Motor neuron (in vitro differentiated cells): ENCODE data around the gene CTNND1. TPM values are rescaled to one million over a fixed set of nuclear protein-coding genes. Genes with fewer than 3 reads are reported as not detected.
A peak's percentile ranks its signal among the peaks of the same experiment; 100 is the strongest.

Source experiments
- ATAC-seq, 8 experiments: fragments of 200-7000 bp; cut with Tn5 transposase; replicated peaks in 6 of 8; 2 replicates each; pipeline ENCODE4 v1.8.0; 2021; ENCODE audit warnings: mild to moderate bottlenecking in 8 of 8, moderate library complexity in 8 of 8
- H3K27ac ChIP-seq, 2 donors: fragments of 250-450 bp; sonication (Bioruptor Pico); 2 replicates each; pipeline ENCODE4 v1.9.0; 2021; ENCODE audit warnings: antibody characterized with exemption in 2 of 2, mild to moderate bottlenecking in 2 of 2, moderate library complexity in 1 of 2
- H3K4me1 ChIP-seq, 2 donors: fragments of 250-450 bp; sonication (Bioruptor Pico); replicated peaks in 1 of 2; 2 replicates each; pipeline ENCODE4 v1.6.1; 2021; ENCODE audit warnings: antibody characterized with exemption in 2 of 2, mild to moderate bottlenecking in 2 of 2, moderate library complexity in 1 of 2
- H3K4me3 ChIP-seq, 5 donors: fragments of 250-450 bp; sonication (Bioruptor Pico); 2 replicates each; pipeline ENCODE4 v1.9.0; 2021; ENCODE audit warnings: antibody characterized with exemption in 5 of 5, mild to moderate bottlenecking in 5 of 5, moderate library complexity in 4 of 5
- WGBS, 10 experiments: fragments of 450-650 bp; shearing (Covaris generic); methylation state at CpG; one replicate each; pipeline ENCODE4 v1.0.0; 2022; 5-methylcytosine and 5-hydroxymethylcytosine counted together
- in situ Hi-C, 9 experiments: fragments of 400-800 bp; cut with MboI; loops; one replicate each; pipeline ENCODE4 v1.15.0; 2021; ENCODE audit warnings: low sequenced_read_pairs in 9 of 9, low pct_unique_long_range_greater_than_20kb in 2 of 9; ENCODE audit not compliant: unreplicated experiment in 9 of 9
- total RNA-seq, 8 experiments: library from RNA; unstranded; fragments of 300-600 nt; gene quantifications; 2 replicates each; pipeline versions ENCODE4 v1.2.3 to v1.2.4, GENCODE V29; 2022

Gene CTNND1
- total RNA-seq, 8 experiments from 2014 or later, result 59.5 to 166 (median 86.1) TPM

DNA sequence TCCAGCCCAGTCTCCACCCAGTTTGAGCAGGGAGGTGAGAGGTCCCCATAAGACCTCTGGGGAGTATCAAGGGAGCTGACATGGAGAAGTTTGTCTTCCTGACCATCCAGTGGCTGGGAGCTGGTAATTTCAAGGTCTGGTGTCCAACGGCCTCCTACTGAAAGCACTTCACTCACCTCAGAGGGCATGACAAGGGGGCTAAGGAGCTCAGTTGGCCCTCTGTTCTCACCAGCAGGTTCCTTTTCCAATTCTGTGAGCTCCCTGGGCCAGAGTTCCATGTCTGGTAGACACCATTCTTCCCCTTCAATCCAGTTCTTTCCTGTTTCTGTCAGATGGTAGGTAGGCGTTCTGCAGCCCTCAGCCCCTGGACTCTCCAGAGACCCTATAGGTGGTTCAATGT lies 17.2 kb upstream of the CTNND1 start:
- Histone ChIP-seq H3K4me3 (no peak overlapping the region), H3K4me1 (peaks cover 10 to 12% of the 10 kb centered on the region in 2 donors), H3K27ac (no peak overlapping the region)
- ATAC-seq, result no peak
- in situ Hi-C loops, result no loop called here
- WGBS, 10 experiments, result 80 to 100% (median 86%) methylated on average over 1 to 2 of the region's 2 CpGs; no CpG with 5 or more reads in 5 of the 10 experiments

DNA sequence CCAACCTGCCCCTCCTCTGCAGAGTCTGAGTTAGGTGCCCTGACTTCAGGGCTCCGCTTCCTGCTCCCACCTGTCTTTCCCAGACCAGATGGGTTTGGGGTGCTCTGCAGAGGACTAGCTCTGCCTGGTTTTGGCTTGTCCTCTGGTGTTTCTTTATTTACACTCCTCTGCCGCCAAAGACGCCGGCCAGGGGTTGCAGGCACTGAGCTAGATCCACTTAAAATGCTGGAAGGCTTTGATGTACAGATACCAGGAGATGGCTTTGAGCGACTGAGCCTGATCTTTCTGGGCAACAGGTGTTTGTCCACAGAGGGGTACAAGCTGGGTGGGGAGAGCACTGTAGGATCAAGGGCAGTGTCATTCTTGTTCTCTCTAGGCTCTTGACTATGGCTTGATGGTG lies 16.4 kb upstream of the CTNND1 start:
- no peak for ATAC-seq
- Histone ChIP-seq H3K27ac (no peak overlapping the region), H3K4me1 (peaks cover 10 to 12% of the 10 kb centered on the region in 2 donors), H3K4me3 (no peak overlapping the region)
- 94 to 100% (median 94%) methylated on average over 2 to 3 of the region's 5 CpGs; no CpG with 5 or more reads in 7 of the 10 experiments for WGBS, 10 experiments
- in situ Hi-C loops, result no loop called here

DNA sequence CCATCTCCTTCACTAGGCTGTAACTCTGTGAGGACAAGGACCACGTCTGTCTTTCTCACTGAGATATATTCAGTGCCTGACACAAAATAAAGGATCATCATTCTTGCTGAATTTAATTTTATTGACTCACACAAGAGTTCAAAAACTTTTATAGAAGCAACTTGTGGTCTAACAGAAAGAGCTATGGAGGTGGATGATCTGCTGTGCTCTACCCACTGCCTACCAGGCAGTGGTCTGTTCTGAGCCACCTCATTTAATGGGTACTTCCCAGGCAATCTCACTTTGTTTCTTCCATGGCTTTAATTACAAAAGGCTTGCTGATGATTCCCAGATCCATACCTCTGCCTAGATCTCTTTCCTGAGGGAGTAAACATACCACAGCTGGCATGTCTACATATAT lies 14.7 kb upstream of the CTNND1 start:
- no peak for ATAC-seq
- Histone ChIP-seq H3K4me1 (peaks cover 6 to 7% of the 10 kb centered on the region in 2 donors), H3K27ac (no peak overlapping the region), H3K4me3 (no peak overlapping the region)
- in situ Hi-C loops, result no loop called here
- WGBS, 10 experiments, result 100% methylated on average over 1 of the region's 1 CpG; no CpG with 5 or more reads in 9 of the 10 experiments

DNA sequence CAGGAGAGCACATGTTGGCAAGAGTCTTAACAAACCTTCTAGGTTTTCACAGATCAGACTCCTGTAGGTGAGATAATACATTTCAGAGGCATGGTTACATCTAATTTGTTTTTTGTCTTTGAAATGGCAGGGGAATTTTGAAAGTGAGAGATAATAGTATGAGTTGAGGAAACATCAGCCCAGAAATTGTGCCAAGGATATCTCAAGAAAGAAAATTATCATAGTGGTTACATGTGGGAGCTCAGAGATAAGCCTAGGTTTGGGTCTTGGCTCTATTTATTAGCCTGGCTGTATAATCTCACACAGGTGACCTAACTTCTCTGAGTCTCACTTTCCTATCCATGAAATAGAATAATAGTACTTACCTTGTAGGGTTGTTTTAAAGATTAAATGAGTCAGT lies 10.4 kb upstream of the CTNND1 start:
- Histone ChIP-seq H3K4me1 (no peaks in the 10 kb centered on the region), H3K27ac (no peak overlapping the region), H3K4me3 (no peak overlapping the region)
- ATAC-seq, result no peak
- in situ Hi-C loops, result no loop called here

DNA sequence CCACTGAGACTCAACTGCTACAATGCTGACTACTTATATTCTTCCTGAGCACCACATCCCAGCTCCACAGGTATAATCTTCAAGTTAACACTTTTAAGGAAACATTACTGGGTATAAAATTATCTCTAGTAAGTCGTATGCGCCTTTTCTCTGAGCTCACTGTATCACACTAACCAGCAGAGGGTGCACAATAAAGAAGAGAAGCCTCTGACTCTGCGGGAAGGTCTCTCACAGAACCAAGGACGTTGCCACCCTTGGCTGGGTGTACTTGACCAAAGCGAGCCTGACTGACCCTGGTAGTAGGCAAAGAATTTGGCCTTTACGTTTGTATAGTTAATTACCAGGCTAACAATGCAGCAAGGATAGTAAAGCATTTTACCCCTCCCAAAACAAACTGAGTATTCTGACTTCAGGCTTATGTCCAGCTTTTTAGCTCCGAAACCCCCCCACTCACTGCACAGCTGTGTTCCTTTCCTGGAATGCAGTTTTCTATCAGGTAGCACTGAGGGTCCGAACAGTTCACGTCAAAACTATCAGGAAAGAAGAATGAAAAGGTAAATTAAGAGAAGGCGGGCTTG lies 9.8 kb upstream of the CTNND1 start, which contains the start of gene BTBD18:
BTBD18 (minus strand) TSS at position 144 of the 578 bp plus-strand sequence. CDS start 631 bp downstream, outside the sequence.
- 38 to 82% (median 44%) methylated on average over 1 to 7 of the region's 10 CpGs; no CpG with 5 or more reads in 3 of the 10 experiments for WGBS, 10 experiments
- Histone ChIP-seq H3K4me1 (no peaks in the 10 kb centered on the region), H3K4me3 (no peak within 1 kb of the TSS), H3K27ac (no peak within 1 kb of the TSS)
- ATAC-seq, result peak in 6 of 8 experiments; percentile 31 to 75 (median 65)
- in situ Hi-C loops, result no loop called here

DNA sequence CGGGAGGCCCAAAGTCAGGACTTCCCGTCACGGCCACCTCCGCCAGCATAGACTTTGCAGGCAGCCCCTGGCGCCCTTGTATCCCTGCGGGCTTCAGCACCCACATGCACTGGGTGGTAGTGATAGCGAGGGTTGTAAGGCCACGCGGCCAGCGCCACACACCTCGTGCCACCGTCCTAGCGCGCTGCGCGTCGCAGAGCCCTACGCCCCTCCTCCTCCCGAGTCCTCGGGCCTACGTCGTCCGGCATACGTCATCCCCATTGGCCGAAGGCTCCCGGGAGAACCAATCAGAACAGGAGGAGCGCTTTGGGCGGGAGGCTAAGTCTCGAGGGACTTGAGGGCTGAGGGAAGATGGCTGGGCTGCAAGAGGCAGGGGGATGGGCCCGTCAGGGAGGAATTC lies 8.6 kb upstream of the CTNND1 start:
- H3K27ac ChIP-seq, result no peak overlapping the region
- in situ Hi-C loops, result no loop called here
- H3K4me1 ChIP-seq, result no peaks in the 10 kb centered on the region
- no peak for ATAC-seq
- 96 to 100% (median 100%) methylated on average over 1 to 15 of the region's 30 CpGs; no CpG with 5 or more reads in 4 of the 10 experiments for WGBS, 10 experiments
- H3K4me3 ChIP-seq, result no peak overlapping the region

DNA sequence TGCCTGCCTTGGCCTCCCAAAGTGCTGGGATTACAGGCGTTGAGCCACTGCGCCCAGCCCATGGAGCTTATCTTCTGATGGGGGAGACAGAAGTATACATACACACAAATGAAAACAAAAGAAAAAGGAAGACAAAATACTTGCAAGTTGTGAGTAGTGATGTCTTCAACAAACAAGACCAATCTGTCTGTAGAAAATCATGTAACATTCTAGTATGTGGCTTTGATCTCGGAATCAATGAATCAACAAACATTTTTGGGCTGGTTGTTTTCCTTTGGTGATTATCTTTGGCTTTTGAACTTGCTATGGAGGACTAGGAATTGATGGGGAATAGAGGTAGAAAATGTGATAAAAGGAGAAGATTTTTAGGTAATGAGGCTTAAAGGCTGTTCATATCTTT lies 3.4 kb upstream of the CTNND1 start:
- WGBS, 10 experiments, result 80 to 100% (median 94%) methylated on average over 1 to 3 of the region's 3 CpGs; no CpG with 5 or more reads in 3 of the 10 experiments
- Histone ChIP-seq H3K27ac (no peak overlapping the region), H3K4me1 (peaks cover 3 to 5% of the 10 kb centered on the region in 2 donors), H3K4me3 (no peak overlapping the region)
- in situ Hi-C loops, result no loop called here
- no peak for ATAC-seq

DNA sequence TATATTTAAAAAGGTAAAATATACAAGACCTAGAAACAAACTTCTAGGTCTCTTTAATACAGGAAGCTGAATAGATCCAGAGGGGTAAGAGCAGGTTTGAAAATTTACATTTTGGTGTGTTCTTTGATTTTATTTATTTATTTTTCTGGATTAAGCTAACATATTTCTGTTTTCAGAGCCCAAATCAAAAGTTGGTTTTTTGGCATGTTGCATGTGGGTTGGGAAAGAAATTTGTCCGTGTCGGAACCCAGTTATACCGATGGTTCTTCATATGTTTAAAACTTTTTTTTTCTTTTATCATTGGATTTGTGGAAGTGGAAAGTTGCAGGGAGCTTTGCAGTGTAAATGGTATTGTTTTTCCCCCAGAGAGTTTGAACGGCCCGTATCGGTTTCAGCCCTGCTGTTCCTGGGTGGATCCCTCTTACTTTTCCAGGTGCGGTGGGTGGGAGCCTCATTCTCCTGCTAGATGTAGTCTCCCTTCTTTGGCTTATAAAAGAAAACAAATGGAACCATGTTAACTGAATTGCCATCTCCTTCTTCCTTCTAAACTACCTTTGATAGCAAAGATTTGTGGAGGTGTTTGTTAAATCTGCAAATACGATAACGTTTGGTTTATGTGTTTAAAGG lies 746 bp downstream of the CTNND1 start:
- in situ Hi-C loops, result no loop called here
- peak overlapping the region; percentile 90 for H3K27ac ChIP-seq
- 0% methylated on average over 2 to 9 of the region's 9 CpGs for WGBS, 10 experiments
- H3K4me3 ChIP-seq, result peak overlapping the region; percentile 54 to 82 (median 66)
- peak in 1 of 8 experiments; percentile 6 for ATAC-seq
- peaks cover 11 to 17% of the 10 kb centered on the region in 2 donors for H3K4me1 ChIP-seq

DNA sequence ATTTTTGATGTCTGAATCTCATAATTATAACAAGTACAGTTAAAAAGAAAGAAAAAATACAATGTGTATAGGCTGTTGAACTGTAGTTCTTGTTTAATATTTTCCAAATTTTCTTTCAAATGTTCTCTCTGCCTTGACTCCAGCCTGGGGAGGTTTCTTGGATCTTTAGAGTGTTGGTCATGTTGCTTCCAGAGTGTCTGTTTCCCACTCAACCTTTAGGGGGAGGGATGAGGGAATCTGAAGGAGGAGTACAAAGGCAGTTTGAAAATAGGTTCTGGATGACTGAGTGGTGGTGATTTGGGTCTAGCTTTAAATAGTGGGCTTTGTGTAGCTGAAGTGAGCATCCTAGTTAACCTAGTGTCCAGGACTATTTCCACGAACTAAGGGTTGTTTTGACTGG lies 2.0 kb downstream of the CTNND1 start:
- H3K4me3 ChIP-seq, result peak overlapping the region; percentile 54 to 82 (median 66)
- in situ Hi-C loops, result no loop called here
- H3K27ac ChIP-seq, result peak overlapping the region in 1 of 2 donors; percentile 52
- peaks cover 11 to 17% of the 10 kb centered on the region in 2 donors for H3K4me1 ChIP-seq
- peak; percentile 19 to 62 (median 51) for ATAC-seq
- WGBS, 10 experiments, result 0 to 17% (median 0%) methylated on average over 1 of the region's 1 CpG; no CpG with 5 or more reads in 3 of the 10 experiments

DNA sequence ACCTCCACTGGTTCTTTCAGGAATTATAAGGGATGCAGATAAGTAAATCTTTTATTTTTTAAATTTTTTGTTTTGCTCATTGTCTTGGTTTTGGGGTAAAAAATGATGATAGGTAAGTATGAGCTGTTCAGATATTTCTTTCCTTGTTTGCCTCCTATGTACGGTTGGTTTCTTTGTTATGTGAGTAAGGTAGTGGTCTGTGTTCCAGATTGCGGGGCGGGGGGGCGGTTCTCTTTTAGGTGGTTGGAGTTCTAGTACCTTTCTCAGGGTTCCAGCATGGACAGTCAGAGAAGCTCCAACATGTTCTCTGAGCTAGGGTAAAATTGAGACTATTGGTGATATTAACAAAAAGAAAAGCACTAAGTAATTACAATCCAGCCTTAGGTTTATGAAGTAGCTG lies 2.4 kb downstream of the CTNND1 start:
- WGBS, 10 experiments, result 0 to 59% (median 22%) methylated on average over 1 to 4 of the region's 4 CpGs; no CpG with 5 or more reads in 2 of the 10 experiments
- peak overlapping the region; percentile 54 to 82 (median 66) for H3K4me3 ChIP-seq
- in situ Hi-C loops, result no loop called here
- peak overlapping the region in 1 of 2 donors; percentile 52 for H3K27ac ChIP-seq
- no peak for ATAC-seq
- H3K4me1 ChIP-seq, result peaks cover 11 to 17% of the 10 kb centered on the region in 2 donors

DNA sequence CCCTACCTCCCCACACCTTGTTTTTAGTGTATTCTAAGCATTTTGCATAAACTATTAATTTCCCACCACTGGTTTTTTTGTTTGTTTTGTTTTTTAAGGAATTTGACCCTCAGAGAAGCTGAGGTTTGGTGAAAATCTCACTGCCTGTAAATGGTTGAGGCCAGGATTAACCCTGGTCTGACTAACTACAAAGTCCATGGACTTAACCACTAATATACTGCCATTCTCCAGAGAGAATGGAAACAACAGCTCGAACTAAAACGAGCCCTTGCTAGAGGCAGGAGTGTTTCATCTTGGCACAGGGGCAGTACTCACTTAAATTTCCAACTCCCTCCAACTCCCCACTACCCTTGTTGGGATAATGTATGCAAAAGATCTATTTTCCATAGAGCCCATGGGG lies 3.0 kb downstream of the CTNND1 start:
- Histone ChIP-seq H3K27ac (peak overlapping the region in 1 of 2 donors; percentile 52), H3K4me1 (peaks cover 11 to 17% of the 10 kb centered on the region in 2 donors), H3K4me3 (peak overlapping the region; percentile 54 to 82 (median 66))
- peak in 1 of 8 experiments; percentile 3 for ATAC-seq
- in situ Hi-C loops, result no loop called here
- WGBS, 10 experiments, result 0 to 55% (median 31%) methylated on average over 1 to 2 of the region's 2 CpGs; no CpG with 5 or more reads in 4 of the 10 experiments

DNA sequence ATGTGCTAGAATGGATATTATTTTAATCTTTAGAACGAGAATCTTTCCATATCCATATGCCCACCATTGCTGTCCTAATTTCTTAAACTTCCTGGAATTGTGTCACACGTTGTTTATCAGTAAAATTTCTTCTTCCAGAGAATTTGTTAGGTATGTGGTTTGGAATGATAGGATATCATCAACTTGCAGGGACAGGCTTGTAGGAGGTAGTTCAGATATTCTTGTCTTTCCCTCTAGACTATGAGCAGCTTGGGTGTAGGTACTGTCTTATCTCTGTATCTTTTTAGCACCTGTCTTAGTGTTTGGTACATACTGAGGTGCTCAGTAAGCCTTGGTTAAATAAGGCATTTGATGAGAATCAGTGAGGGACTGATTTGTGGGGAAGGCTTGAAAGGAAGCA lies 3.4 kb downstream of the CTNND1 start:
- WGBS, 10 experiments, result 0 to 67% (median 20%) methylated on average over 1 to 2 of the region's 2 CpGs; no CpG with 5 or more reads in 3 of the 10 experiments
- in situ Hi-C loops, result no loop called here

DNA sequence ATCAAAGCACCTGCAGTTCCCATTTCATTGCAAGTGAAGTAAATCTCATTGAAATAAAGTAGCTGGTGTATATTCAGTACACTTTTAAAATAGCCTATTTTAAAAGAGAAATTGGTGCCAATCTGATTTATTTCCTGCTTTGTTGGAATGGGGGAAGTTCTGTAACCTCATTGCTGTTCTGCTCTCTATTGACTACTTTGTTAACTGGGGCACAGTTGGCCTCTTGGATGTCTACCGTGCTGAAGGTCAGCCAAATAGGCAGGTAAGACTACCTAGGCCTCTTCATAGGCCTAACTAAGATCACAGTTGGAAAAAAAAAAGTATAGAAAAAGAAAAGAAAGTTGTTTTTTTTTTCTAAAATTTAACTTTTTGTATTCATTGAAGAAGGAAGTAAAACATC lies 9.2 kb downstream of the CTNND1 start:
- ATAC-seq, result no peak
- H3K4me3 ChIP-seq, result no peak overlapping the region
- H3K27ac ChIP-seq, result no peak overlapping the region
- in situ Hi-C loops, result no loop called here
- 80 to 100% (median 100%) methylated on average over 1 of the region's 1 CpG; no CpG with 5 or more reads in 3 of the 10 experiments for WGBS, 10 experiments
- peaks cover 10 to 19% of the 10 kb centered on the region in 2 donors for H3K4me1 ChIP-seq

More for the DNA sequence above, 3.4 kb downstream of the CTNND1 start:
- Histone ChIP-seq H3K4me3 (peak overlapping the region; percentile 54 to 82 (median 66)), H3K4me1 (peaks cover 11 to 17% of the 10 kb centered on the region in 2 donors), H3K27ac (no peak overlapping the region)
- no peak for ATAC-seq
